Activated naive CD4-positive, alpha-beta T cell treated with anti-CD3 and anti-CD28 coated beads for 36 hours (primary cell): ENCODE data around the gene CTSW. TPM values are rescaled to one million over a fixed set of nuclear protein-coding genes. Genes with fewer than 3 reads are reported as not detected.
A peak's percentile ranks its signal among the peaks of the same experiment; 100 is the strongest.

Experiments
- CTCF ChIA-PET: fragments of 350-600 bp; sonication (Branson Sonifier 250); formaldehyde crosslinking; loops from one replicate; lab custom pipeline; 2021; ENCODE audit warnings: antibody characterized with exemption; lab: Charles Lee
- DNase-seq: peaks from one replicate; pipeline ENCODE4 v3.0.0-alpha.2; 2020
- H3K27ac Mint-ChIP-seq: one replicate; pipeline ENCODE4 v1.8.0; 2021; ENCODE audit warnings: mild to moderate bottlenecking, mixed read lengths
- H3K27me3 Mint-ChIP-seq: one replicate; pipeline ENCODE4 v1.8.0; 2021; ENCODE audit warnings: low read depth, mixed read lengths
- H3K36me3 Mint-ChIP-seq: one replicate; pipeline ENCODE4 v1.8.0; 2021; ENCODE audit warnings: low read depth, mixed read lengths
- H3K4me1 Mint-ChIP-seq: one replicate; pipeline ENCODE4 v1.8.0; 2021; ENCODE audit warnings: low read depth, mixed read lengths
- H3K4me3 Mint-ChIP-seq: one replicate; pipeline ENCODE4 v1.8.0; 2021; ENCODE audit warnings: mild to moderate bottlenecking, moderate library complexity, mixed read lengths
- H3K9me3 Mint-ChIP-seq: one replicate; pipeline ENCODE4 v1.8.0; 2021; ENCODE audit warnings: mixed read lengths
- intact Hi-C: fragments of 100-400 bp; cut with micrococcal nuclease; formaldehyde crosslinking; loops from one replicate; pipeline ENCODE4 v1.15.1; 2023
- total RNA-seq, 2 experiments: library from RNA; stranded (reverse); gene quantifications; one replicate each; pipeline ENCODE4 v1.2.3, GENCODE V29; 2021

The CTSW gene
- total RNA-seq, 2 experiments from 2014 or later, result 0.91 to 0.95 TPM

- Mint-ChIP-seq H3K4me1 (peaks cover 30% of the 10 kb centered on the region), H3K36me3 (peaks cover 4% of the 10 kb centered on the region), H3K27me3 (no peaks in the 10 kb centered on the region), H3K4me3 (peak overlapping the region; percentile 68), H3K9me3 (no peaks in the 10 kb centered on the region), H3K27ac (peak overlapping the region; percentile 97)
- intact Hi-C loops, result loop anchor here (1.0 kb wide), 3 partner anchors 28 to 38 kb away; partner anchors contain the start of genes CCDC85B and SART1
- CTCF ChIA-PET, result interaction anchor here (0.8 to 1.2 kb wide), 2 partner anchors 10 to 41 kb away, joined by 3 read pairs; no protein-coding TSS in a partner anchor
- peak; percentile 91 for DNase-seq
Measured at GRCh38 chr11:65927904-65928397, 48.3 kb downstream of the CTSW start.

- Mint-ChIP-seq H3K4me1 (peaks cover 28% of the 10 kb centered on the region), H3K9me3 (no peaks in the 10 kb centered on the region), H3K36me3 (no peaks in the 10 kb centered on the region), H3K27ac (peak overlapping the region; percentile 97), H3K27me3 (no peaks in the 10 kb centered on the region), H3K4me3 (peak overlapping the region; percentile 68)
- intact Hi-C loops, result loop anchor here (1.0 kb wide), 3 partner anchors 28 to 38 kb away; partner anchors contain the start of genes CCDC85B and SART1
- peak; percentile 36 for DNase-seq
- CTCF ChIA-PET, result interaction anchor here (0.8 to 1.2 kb wide), 3 partner anchors 9 to 44 kb away, joined by 3 to 6 read pairs (median 3); no protein-coding TSS in a partner anchor
Measured at GRCh38 chr11:65928667-65929066, 49.0 kb downstream of the CTSW start.

- H3K36me3 Mint-ChIP-seq, result no peaks in the 10 kb centered on the region
- no peak for DNase-seq
- no peak overlapping the region for H3K27ac Mint-ChIP-seq
- intact Hi-C loops, result no loop called here
- no peaks in the 10 kb centered on the region for H3K27me3 Mint-ChIP-seq
- no peak overlapping the region for H3K4me3 Mint-ChIP-seq
- peaks cover 27% of the 10 kb centered on the region for H3K4me1 Mint-ChIP-seq
- CTCF ChIA-PET, result interaction anchor here (1.1 to 2.2 kb wide), 3 partner anchors 16 to 47 kb away, joined by 7 to 12 read pairs (median 8); partner anchors contain the start of gene CCDC85B
- no peaks in the 10 kb centered on the region for H3K9me3 Mint-ChIP-seq
Measured at GRCh38 chr11:65931773-65932557, 52.3 kb downstream of the CTSW start.

- Mint-ChIP-seq H3K36me3 (no peaks in the 10 kb centered on the region), H3K9me3 (no peaks in the 10 kb centered on the region), H3K4me3 (no peak overlapping the region), H3K27ac (no peak overlapping the region), H3K4me1 (peaks cover 22% of the 10 kb centered on the region), H3K27me3 (no peaks in the 10 kb centered on the region)
- CTCF ChIA-PET, result interaction anchor here (1.1 to 2.2 kb wide), 4 partner anchors 17 to 48 kb away, joined by 3 to 12 read pairs (median 8); partner anchors contain the start of gene CCDC85B
- DNase-seq, result no peak
- intact Hi-C loops, result no loop called here
Measured at GRCh38 chr11:65932558-65932919, 52.9 kb downstream of the CTSW start.

Other genes starting within 250 kb of the CTSW start
- gene SIPA1, start 241.7 kb upstream of the CTSW start, total RNA-seq, result 100 to 1,000 TPM; 146 to 150 TPM
- gene RELA, start 216.9 kb upstream of the CTSW start, total RNA-seq, result 10 to 100 TPM; 66.9 to 68.5 TPM
- gene KAT5, start 167.6 kb upstream of the CTSW start, total RNA-seq, result 10 to 100 TPM; 60.1 to 67.1 TPM
- gene RNASEH2C, start 159.0 kb upstream of the CTSW start, total RNA-seq, result 10 to 100 TPM; 95.6 to 97.8 TPM
- gene AP5B1, start 98.9 kb upstream of the CTSW start, total RNA-seq, result 1 to 10 TPM; 6.2 to 6.3 TPM
- not detected for gene OVOL1, start 92.8 kb upstream of the CTSW start, total RNA-seq
- 1 to 10 TPM; 1.5 to 2.0 TPM for gene SNX32, start 45.9 kb upstream of the CTSW start, total RNA-seq
- 1,000 to 10,000 TPM; 1,043 to 1,085 TPM for gene CFL1, start 21.7 kb upstream of the CTSW start, total RNA-seq
- gene MUS81, start 19.4 kb upstream of the CTSW start, total RNA-seq, result 10 to 100 TPM; 51.4 to 54.7 TPM
- gene EFEMP2, start 7.0 kb upstream of the CTSW start, total RNA-seq, result 10 to 100 TPM; 10.1 to 11.5 TPM
- gene FIBP, start 8.6 kb downstream of the CTSW start, total RNA-seq, result 10 to 100 TPM; 83.1 to 86.6 TPM
- gene CCDC85B, start 10.8 kb downstream of the CTSW start, total RNA-seq, result 10 to 100 TPM; 27.6 to 29.0 TPM
- gene FOSL1, start 20.6 kb downstream of the CTSW start, total RNA-seq, result 1 to 10 TPM; 8.2 TPM
- 10 to 100 TPM; 20.0 to 21.9 TPM for gene C11orf68, start 39.2 kb downstream of the CTSW start, total RNA-seq
- 100 to 1,000 TPM; 117 to 134 TPM for gene DRAP1, start 39.6 kb downstream of the CTSW start, total RNA-seq
- gene TSGA10IP, start 65.6 kb downstream of the CTSW start, total RNA-seq, result not detected
- 10 to 100 TPM; 50.1 to 59.9 TPM for gene SART1, start 81.9 kb downstream of the CTSW start, total RNA-seq
- 10 to 100 TPM; 31.2 to 31.7 TPM for gene EIF1AD, start 122.3 kb downstream of the CTSW start, total RNA-seq
- gene BANF1, start 122.7 kb downstream of the CTSW start, total RNA-seq, result 100 to 1,000 TPM; 347 to 369 TPM
- not detected for gene CST6, start 132.2 kb downstream of the CTSW start, total RNA-seq
- not detected for gene CATSPER1, start 146.6 kb downstream of the CTSW start, total RNA-seq
- under 1 TPM in 1 of 2 experiments, not detected in 1; 0.17 TPM for gene GAL3ST3, start 169.3 kb downstream of the CTSW start, total RNA-seq
- gene SF3B2, start 172.5 kb downstream of the CTSW start, total RNA-seq, result 100 to 1,000 TPM; 319 to 321 TPM
- 10 to 100 TPM; 77.8 to 80.7 TPM for gene PACS1, start 190.4 kb downstream of the CTSW start, total RNA-seq